GM21737 (cell line): ENCODE data around the gene PITRM1.
"Not testable (repeated sequence)": the region's sequence is repeated elsewhere in the genome, so short reads cannot be mapped to it uniquely, and the experiment has no call there.

Experiments used
- ATAC-seq: cut with Tn5 transposase; IDR thresholded peaks from one replicate; pipeline ENCODE4 v1.9.1; 2021; ENCODE audit warnings: mild to moderate bottlenecking, moderate library complexity; ENCODE audit not compliant: unreplicated experiment

PITRM1 gene

GRCh38 chr10:3199488-3199887 is 26.9 kb upstream of the PITRM1 start:
- ATAC-seq = no peak

GRCh38 chr10:3198900-3199299 is 26.3 kb upstream of the PITRM1 start:
- ATAC-seq = no peak

- peak; percentile 52 for ATAC-seq
Measured at GRCh38 chr10:3197348-3198003, 24.9 kb upstream of the PITRM1 start.

DNA sequence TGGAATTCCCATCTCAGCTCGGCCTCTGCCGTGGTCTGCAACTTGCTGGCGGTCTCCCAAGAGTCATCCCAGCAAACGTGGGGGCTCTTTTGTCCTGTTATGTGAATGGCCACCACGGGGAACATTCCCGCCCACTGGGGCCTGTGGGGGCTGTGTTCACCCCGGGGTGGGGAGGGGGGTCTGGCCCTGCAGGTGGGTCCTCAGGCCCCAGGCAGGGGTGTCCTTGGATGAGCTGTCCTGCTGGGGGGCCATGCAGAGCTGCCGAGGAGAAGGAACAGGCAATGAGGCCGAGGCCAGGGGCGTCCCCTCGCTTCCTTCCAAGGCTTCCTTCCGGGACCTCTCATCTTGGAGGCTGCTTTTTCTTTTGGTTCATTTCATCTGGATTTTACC is 24.4 kb upstream of the PITRM1 start:
- no peak for ATAC-seq

DNA sequence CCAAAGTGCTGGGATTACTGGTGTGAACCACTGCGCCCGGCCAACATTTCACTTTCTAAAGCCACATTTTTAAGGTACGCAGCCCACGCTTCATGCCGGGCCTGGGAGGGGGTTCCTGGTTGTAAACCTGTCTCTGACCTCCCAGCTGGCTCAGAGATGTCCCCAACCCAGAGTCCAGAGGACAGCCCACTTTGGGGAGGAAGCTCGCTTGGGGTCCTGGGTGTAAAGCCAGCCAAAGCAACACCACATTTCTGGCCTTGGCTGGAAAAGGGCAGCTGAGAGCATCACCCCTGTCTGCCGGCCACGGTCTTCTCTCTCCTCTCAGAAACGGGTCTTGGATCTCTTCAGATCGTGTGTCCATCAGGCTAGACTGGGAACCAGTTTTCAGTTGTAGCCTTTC is 23.9 kb upstream of the PITRM1 start:
- no peak for ATAC-seq

GRCh38 chr10:3195726-3196125 is 23.1 kb upstream of the PITRM1 start:
- ATAC-seq = no peak

GRCh38 chr10:3195286-3195685 is 22.7 kb upstream of the PITRM1 start:
- no peak for ATAC-seq

- no peak for ATAC-seq
Measured at GRCh38 chr10:3194871-3195270, 22.3 kb upstream of the PITRM1 start.

DNA sequence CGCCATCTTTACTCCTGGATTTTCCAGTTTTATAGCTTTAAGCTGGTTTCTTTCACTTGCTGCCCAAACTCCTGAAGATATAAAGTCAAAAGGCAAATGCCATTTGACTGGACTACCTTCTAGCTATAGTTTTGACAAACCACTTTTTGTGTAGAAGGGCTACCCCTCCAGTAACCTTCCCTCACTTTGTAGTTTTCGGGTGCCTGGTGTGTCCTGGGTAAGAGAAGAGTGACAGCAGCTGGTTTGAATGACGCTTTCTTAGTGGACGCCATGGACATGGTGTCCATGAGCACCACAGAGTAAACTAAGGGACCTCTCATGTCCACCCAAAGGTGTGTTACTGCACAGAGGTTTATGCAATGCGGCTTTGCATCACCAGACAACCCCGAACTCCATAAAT is 21.2 kb upstream of the PITRM1 start:
- no peak for ATAC-seq

- ATAC-seq = no peak
Measured at GRCh38 chr10:3192856-3193635, 20.5 kb upstream of the PITRM1 start.

GRCh38 chr10:3190817-3191216 is 18.2 kb upstream of the PITRM1 start:
- no peak for ATAC-seq

GRCh38 chr10:3187229-3187628 is 14.6 kb upstream of the PITRM1 start:
- not testable (repeated sequence) for ATAC-seq

GRCh38 chr10:3186368-3186767 is 13.8 kb upstream of the PITRM1 start:
- no peak for ATAC-seq

GRCh38 chr10:3185386-3185785 is 12.8 kb upstream of the PITRM1 start:
- no peak for ATAC-seq

- ATAC-seq = no peak
Measured at GRCh38 chr10:3180355-3181025, 7.9 kb upstream of the PITRM1 start.

DNA sequence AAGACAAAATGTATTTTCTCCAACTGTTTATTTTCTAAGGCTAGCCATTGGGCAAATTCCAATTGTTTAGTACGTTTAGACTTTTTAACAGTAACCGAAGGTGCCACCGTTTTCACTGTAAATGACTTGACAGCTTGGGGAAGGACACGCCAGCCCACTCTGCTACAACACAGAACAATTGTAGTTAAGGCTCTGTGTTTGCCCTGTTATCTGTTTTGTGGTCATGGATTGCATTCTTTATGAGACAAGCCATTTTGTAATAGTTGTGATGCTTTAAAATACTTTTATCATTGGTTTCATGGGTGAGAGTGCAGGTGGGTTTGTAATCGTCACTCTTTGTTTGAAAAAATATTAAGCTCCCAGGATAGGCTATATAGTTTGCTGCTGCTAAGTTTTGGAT is 6.6 kb upstream of the PITRM1 start:
- no peak for ATAC-seq

DNA sequence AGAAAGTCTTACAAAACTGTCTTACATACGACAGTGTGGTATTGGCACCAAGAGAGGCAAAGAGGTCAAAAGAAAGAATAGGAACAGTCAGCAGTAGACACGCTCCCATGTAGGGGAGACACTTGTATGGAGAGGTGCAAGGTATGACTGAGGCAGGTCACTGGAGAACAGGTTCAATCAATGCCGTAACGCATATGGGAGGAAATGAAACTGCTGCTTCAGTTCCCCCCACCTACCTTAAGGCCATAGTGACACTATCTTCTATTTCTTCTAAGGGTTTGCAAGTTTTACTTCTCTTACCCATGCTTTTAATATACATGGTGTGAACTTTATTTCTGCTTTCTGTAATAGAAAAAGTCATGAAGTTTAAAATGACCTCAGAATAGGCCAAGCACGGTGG is 5.5 kb upstream of the PITRM1 start:
- ATAC-seq = no peak

DNA sequence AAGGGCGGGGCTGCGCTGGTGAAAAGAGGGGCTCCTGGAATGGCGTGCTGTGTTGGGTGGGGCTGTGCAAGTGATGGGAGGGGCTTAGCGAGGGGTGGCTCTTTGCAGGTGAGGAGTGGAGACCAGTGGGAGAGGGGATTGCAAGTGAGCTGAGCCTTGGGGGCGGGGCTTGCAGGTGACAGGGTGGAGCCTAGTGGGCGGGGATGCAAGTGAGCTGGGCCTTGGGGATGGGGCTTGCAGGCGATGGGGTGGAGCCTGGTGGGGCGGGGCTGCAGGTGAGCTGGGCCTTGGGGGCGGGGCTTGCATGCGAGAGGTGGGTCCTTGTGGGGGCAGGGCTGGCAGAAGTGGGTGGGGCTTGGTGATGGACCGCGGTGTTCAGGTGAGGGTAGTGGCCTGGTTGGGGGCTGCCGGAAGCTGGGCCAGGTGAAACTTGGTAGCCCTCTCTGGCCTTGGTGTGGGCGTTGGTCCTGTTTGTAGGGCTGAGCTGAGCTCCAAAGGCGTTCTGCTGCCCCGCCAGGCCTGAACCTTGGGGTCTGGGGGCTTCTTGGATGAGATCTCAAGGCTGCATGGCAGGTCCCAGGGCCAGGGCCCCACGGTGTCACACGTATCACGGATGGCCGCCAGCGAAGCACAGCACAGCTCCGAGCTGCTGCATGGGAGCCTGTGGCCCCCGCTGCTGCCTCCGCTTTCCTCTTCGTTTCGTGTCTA is 743 bp upstream of the PITRM1 start:
- ATAC-seq = peak; percentile 33

DNA sequence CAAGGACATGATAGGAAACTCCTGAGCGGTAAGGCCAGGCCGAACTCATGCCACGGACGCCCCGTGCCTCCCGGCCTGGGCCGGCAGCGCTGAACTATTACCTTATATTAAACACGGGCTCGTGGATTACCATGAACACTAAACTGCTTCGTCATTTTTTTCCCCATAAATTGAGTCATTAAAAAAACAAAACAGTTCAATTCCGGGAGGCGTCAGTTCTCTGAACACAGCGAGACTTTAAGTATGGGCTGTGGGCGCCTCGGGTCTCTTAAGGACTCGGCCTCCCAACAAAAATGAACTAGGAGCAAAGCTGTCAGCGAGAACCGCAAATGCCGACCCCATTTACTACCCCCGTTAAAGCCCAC is 519 bp downstream of the PITRM1 start:
- ATAC-seq = no peak

- ATAC-seq = not testable (repeated sequence)
Measured at GRCh38 chr10:3171488-3171887, 1.1 kb downstream of the PITRM1 start.

DNA sequence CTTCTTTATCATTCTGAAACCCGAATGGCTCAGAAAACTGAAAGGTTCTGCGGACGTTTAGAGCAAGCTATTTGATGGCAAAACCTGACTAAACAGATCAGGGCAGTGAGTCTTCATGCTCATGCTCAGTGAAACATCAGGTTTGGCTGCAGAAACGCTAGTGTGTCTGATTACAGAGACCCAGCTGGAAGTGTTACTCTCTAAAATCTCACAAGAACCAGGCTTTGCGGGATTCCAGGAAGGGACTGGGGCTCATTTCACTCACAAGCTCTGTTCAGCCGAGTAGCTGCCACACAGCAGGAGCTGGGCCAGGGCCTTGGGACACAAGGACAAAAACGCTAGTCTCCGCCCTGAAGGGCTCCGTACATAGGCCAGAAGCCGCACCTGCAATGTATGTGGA is 2.9 kb downstream of the PITRM1 start:
- ATAC-seq = no peak

DNA sequence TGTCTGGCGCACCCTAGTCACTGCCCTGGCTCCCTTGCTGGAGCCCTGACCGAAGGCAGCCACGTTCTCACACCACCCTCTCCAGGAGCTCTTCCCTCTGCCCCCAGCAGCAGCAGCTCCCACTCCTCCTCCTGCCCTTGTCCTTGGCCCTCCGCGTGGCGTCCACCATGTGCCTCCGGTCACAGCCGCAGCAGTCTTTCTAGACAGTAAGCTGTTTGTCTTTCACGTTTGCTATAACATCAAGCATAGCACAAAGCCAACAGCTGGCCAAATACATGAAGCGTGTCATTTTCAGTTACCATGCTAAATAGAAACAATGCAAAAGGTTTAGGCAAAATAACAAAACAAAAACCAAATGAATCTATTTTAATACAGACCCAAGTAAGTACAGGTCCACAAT is 3.3 kb downstream of the PITRM1 start:
- no peak for ATAC-seq
